ENCODE data around the gene HCAR1.

DNA sequence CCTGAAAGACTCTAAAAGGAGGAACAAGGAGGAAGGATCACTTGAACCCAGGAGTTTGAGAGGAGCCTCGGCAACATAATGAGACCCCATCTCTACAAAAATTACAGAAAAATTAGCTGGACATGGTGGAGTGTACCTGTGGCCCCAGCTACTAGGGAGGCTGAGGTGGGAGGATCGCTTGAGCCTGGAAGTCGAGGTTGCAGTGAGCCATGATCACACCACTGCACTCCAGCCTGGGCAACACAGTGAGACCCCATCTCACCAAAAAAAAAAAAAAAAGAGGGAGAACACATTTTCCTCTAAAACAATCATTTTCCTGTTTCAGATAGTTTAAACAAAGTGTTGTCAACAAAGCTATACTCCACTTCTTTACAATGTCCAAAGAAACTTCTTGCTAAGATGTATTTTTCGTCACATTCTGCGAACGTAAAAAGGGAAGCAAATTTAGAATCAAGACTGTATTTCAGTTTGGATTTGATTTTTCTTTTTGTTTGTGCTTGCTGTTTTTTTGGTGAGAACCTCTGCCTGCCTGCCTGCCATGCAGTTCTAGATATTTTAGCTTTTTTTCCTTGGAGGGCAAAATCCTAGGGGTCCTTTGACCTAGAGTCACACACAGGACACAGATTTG, 5.1 kb downstream of the HCAR1 start:
- TF ChIP-seq, protein P1, sequence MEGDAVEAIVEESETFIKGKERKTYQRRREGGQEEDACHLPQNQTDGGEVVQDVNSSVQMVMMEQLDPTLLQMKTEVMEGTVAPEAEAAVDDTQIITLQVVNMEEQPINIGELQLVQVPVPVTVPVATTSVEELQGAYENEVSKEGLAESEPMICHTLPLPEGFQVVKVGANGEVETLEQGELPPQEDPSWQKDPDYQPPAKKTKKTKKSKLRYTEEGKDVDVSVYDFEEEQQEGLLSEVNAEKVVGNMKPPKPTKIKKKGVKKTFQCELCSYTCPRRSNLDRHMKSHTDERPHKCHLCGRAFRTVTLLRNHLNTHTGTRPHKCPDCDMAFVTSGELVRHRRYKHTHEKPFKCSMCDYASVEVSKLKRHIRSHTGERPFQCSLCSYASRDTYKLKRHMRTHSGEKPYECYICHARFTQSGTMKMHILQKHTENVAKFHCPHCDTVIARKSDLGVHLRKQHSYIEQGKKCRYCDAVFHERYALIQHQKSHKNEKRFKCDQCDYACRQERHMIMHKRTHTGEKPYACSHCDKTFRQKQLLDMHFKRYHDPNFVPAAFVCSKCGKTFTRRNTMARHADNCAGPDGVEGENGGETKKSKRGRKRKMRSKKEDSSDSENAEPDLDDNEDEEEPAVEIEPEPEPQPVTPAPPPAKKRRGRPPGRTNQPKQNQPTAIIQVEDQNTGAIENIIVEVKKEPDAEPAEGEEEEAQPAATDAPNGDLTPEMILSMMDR (IDR thresholded peaks at IDR 0.05; ENCODE audit: low read depth, low read length) = no peak
- no peak for TF ChIP-seq EZH2phosphoT487 (IDR thresholded peaks at IDR 0.05; ENCODE audit: low read depth)

Data from OCI-LY3 (cell line).